ENCODE data around the gene DPY19L3. TPM values are rescaled to one million over a fixed set of nuclear protein-coding genes. Genes with fewer than 3 reads are reported as not detected.

Gene DPY19L3
- total RNA-seq, 6 donors from 2014 or later = 27.3 to 76.5 (median 29.5) TPM

- 63 to 77% methylated on average over 17 to 19 of the region's 19 CpGs for WGBS, 2 donors
- Histone ChIP-seq H3K4me3 (peak overlapping the region in 3 of 4 donors; percentile 81 to 91 (median 91)), H3K27ac (peak overlapping the region; percentile 92 to 99 (median 99)), H3K9me3 (no peaks in the 10 kb centered on the region), H3K36me3 (peaks cover 7 to 33% (median 16%) of the 10 kb centered on the region in 4 donors), H3K27me3 (no peaks in the 10 kb centered on the region), H3K4me1 (peaks cover 14 to 37% (median 16%) of the 10 kb centered on the region in 4 donors)
- no peak for TF ChIP-seq CTCF (IDR thresholded peaks at IDR 0.05)
- peak in 1 of 2 donors; percentile 26 for TF ChIP-seq POLR2AphosphoS5 (IDR thresholded peaks at IDR 0.05)
- peak in 1 of 4 donors; percentile 3 for TF ChIP-seq EP300 (IDR thresholded peaks at IDR 0.05)
- ATAC-seq (ENCODE audit: low FRiP score in 2 of 2) = peak; percentile 39 to 66
- peak in 1 of 2 donors; percentile 66 for DNase-seq
Observed at GRCh38 chr19:32407004-32407992, 1.7 kb downstream of the DPY19L3 start.

- WGBS, 2 donors = 82 to 86% methylated on average over 5 of the region's 5 CpGs
- no peak for TF ChIP-seq CTCF (IDR thresholded peaks at IDR 0.05)
- TF ChIP-seq POLR2A (IDR thresholded peaks at IDR 0.05) = no peak
- TF ChIP-seq POLR2AphosphoS5 (IDR thresholded peaks at IDR 0.05) = no peak
- TF ChIP-seq EP300 (IDR thresholded peaks at IDR 0.05) = no peak
- H3K4me3 ChIP-seq = no peak overlapping the region
- H3K4me1 ChIP-seq = no peaks in the 10 kb centered on the region
- ATAC-seq (ENCODE audit: low FRiP score in 2 of 2) (no peak), DNase-seq (no peak)
- peaks cover 9 to 58% (median 32%) of the 10 kb centered on the region in 4 donors for H3K36me3 ChIP-seq
- H3K27ac ChIP-seq = no peak overlapping the region
- H3K9me3 ChIP-seq = no peaks in the 10 kb centered on the region
- H3K27me3 ChIP-seq = no peaks in the 10 kb centered on the region
Observed at GRCh38 chr19:32415246-32415645, 9.7 kb downstream of the DPY19L3 start.

- no peak for TF ChIP-seq POLR2A (IDR thresholded peaks at IDR 0.05)
- no peak for TF ChIP-seq EP300 (IDR thresholded peaks at IDR 0.05)
- no peak for TF ChIP-seq CTCF (IDR thresholded peaks at IDR 0.05)
- TF ChIP-seq POLR2AphosphoS5 (IDR thresholded peaks at IDR 0.05) = no peak
- DNase-seq = no peak
- Histone ChIP-seq H3K4me3 (no peak overlapping the region), H3K27ac (no peak overlapping the region), H3K27me3 (no peaks in the 10 kb centered on the region), H3K4me1 (no peaks in the 10 kb centered on the region), H3K9me3 (no peaks in the 10 kb centered on the region), H3K36me3 (peaks cover 9 to 54% (median 33%) of the 10 kb centered on the region in 4 donors)
- ATAC-seq (ENCODE audit: low FRiP score in 2 of 2) = no peak
- WGBS, 2 donors = 92 to 95% methylated on average over 5 of the region's 5 CpGs
Observed at GRCh38 chr19:32415669-32416068, 10.1 kb downstream of the DPY19L3 start.

- Histone ChIP-seq H3K36me3 (peaks cover 4 to 42% (median 24%) of the 10 kb centered on the region in 4 donors), H3K27ac (no peak overlapping the region), H3K4me3 (no peak overlapping the region), H3K4me1 (peaks cover 0 to 8% (median 2%) of the 10 kb centered on the region in 4 donors), H3K9me3 (no peaks in the 10 kb centered on the region), H3K27me3 (no peaks in the 10 kb centered on the region)
- DNase-seq (no peak), ATAC-seq (ENCODE audit: low FRiP score in 2 of 2) (no peak)
- no peak for TF ChIP-seq CTCF (IDR thresholded peaks at IDR 0.05)
- TF ChIP-seq EP300 (IDR thresholded peaks at IDR 0.05) = no peak
- TF ChIP-seq POLR2A (IDR thresholded peaks at IDR 0.05) = no peak
- no peak for TF ChIP-seq POLR2AphosphoS5 (IDR thresholded peaks at IDR 0.05)
- 94 to 96% methylated on average over 7 to 8 of the region's 8 CpGs for WGBS, 2 donors
Observed at GRCh38 chr19:32416749-32417456, 11.3 kb downstream of the DPY19L3 start.

Data from upper lobe of left lung (tissue), 6 donors.